Measurements from ENCODE around the gene KPNA6.
"Not testable (repeated sequence)": the region's sequence is repeated elsewhere in the genome, so short reads cannot be mapped to it uniquely, and the experiment has no call there.

KPNA6 gene

DNA sequence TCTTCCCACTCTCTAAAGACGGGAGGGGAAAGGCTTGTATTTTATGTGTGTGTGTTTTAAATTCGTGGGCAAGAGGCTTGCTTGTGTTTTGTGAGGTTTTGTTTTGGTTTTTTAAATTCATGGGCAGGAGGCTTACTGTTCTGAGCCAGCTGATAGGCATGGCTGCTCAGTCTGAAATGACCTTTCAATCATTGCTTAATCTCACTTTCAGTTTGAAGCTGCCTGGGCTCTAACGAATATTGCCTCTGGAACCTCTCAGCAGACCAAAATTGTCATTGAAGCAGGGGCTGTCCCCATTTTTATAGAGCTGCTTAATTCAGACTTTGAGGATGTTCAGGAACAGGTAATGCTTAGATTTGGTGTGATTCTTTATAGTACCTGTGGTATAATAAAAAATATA, 51.3 kb downstream of the KPNA6 start:
- Histone ChIP-seq H3K27ac (ENCODE audit: low read depth, low read length) (no peak overlapping the region), H3K36me3 (ENCODE audit: control insufficient read depth in 5 of 5, insufficient read depth in 5 of 5, low read length in 5 of 5) (peaks cover 47 to 90% (median 78%) of the 10 kb centered on the region in 5 donors), H3K4me1 (ENCODE audit: control insufficient read depth in 5 of 5, insufficient read depth in 5 of 5, low read length in 5 of 5) (no peaks in the 10 kb centered on the region), H3K9me3 (ENCODE audit: control insufficient read depth in 5 of 5, low read length in 5 of 5) (no peaks in the 10 kb centered on the region), H3K9ac (ENCODE audit: low read length in 5 of 5) (no peak overlapping the region), H3K27me3 (ENCODE audit: control insufficient read depth in 5 of 5, insufficient read depth in 4 of 5, low read length in 5 of 5) (no peaks in the 10 kb centered on the region), H3K4me3 (ENCODE audit: low read depth in 1 of 5, low read length in 5 of 5) (no peak overlapping the region)

DNA sequence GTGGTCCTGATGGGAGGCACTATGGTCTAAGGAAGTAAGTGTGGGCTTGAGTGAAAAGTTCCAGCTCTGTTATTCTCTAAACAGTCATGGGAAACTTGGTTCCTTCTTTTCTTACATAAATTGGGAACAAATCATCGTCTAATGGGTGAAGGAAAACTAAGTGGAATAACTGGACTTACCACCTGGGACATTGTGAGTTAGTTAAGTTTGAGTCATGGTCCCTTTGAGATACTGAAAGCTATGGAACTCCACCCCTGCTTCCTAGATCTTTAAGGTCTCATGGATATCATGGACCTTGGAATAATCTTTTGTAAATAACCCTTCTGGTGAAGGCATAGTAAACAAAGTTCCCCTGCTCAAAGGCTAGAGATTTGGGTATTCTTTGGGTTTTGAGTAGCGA, 55.5 kb downstream of the KPNA6 start:
- H3K4me3 ChIP-seq (ENCODE audit: low read depth in 1 of 5, low read length in 5 of 5): no peak overlapping the region
- H3K4me1 ChIP-seq (ENCODE audit: control insufficient read depth in 5 of 5, insufficient read depth in 5 of 5, low read length in 5 of 5): no peaks in the 10 kb centered on the region
- no peak overlapping the region for H3K27ac ChIP-seq (ENCODE audit: low read depth, low read length)
- no peak overlapping the region for H3K9ac ChIP-seq (ENCODE audit: low read length in 5 of 5)
- no peaks in the 10 kb centered on the region for H3K27me3 ChIP-seq (ENCODE audit: control insufficient read depth in 5 of 5, insufficient read depth in 4 of 5, low read length in 5 of 5)
- H3K9me3 ChIP-seq (ENCODE audit: control insufficient read depth in 5 of 5, low read length in 5 of 5): no peaks in the 10 kb centered on the region
- H3K36me3 ChIP-seq (ENCODE audit: control insufficient read depth in 5 of 5, insufficient read depth in 5 of 5, low read length in 5 of 5): peaks cover 35 to 86% (median 70%) of the 10 kb centered on the region in 5 donors

DNA sequence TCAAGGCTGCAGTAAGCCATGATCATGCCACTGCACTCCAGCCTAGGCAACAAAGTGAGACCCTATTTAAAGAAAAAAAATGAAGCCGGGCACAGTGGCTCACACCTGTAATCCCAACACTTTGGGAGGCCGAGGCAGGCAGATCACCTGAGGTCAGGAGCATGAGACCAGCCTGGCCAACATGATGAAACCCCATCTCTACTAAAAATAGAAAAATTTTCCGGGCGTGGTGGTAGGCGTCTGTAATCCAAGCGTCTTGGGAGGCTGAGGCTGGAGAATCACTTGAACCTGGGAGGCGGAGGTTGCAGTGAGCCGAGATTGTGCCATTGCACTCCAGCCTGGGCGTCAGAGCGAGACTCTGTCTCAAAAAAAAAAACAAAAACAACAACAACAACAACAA, 57.8 kb downstream of the KPNA6 start:
- H3K9ac ChIP-seq (ENCODE audit: low read length in 5 of 5); H3K4me3 ChIP-seq (ENCODE audit: low read depth in 1 of 5, low read length in 5 of 5); H3K27ac ChIP-seq (ENCODE audit: low read depth, low read length); H3K9me3 ChIP-seq (ENCODE audit: control insufficient read depth in 5 of 5, low read length in 5 of 5); H3K27me3 ChIP-seq (ENCODE audit: control insufficient read depth in 5 of 5, insufficient read depth in 4 of 5, low read length in 5 of 5); H3K4me1 ChIP-seq (ENCODE audit: control insufficient read depth in 5 of 5, insufficient read depth in 5 of 5, low read length in 5 of 5): not testable (repeated sequence)
- H3K36me3 ChIP-seq (ENCODE audit: control insufficient read depth in 5 of 5, insufficient read depth in 5 of 5, low read length in 5 of 5): peaks cover 36 to 83% (median 69%) of the 10 kb centered on the region in 5 donors

- Histone ChIP-seq H3K4me1 (ENCODE audit: control insufficient read depth in 5 of 5, insufficient read depth in 5 of 5, low read length in 5 of 5) (no peaks in the 10 kb centered on the region), H3K36me3 (ENCODE audit: control insufficient read depth in 5 of 5, insufficient read depth in 5 of 5, low read length in 5 of 5) (peaks cover 18 to 75% (median 62%) of the 10 kb centered on the region in 5 donors), H3K9me3 (ENCODE audit: control insufficient read depth in 5 of 5, low read length in 5 of 5) (no peaks in the 10 kb centered on the region), H3K27ac (ENCODE audit: low read depth, low read length) (no peak overlapping the region), H3K9ac (ENCODE audit: low read length in 5 of 5) (no peak overlapping the region), H3K27me3 (ENCODE audit: control insufficient read depth in 5 of 5, insufficient read depth in 4 of 5, low read length in 5 of 5) (no peaks in the 10 kb centered on the region), H3K4me3 (ENCODE audit: low read depth in 1 of 5, low read length in 5 of 5) (no peak overlapping the region)
Measured at GRCh38 chr1:32170991-32171390, 63.1 kb downstream of the KPNA6 start.

GRCh38 chr1:32172621-32173245, 64.9 kb downstream of the KPNA6 start:
- Histone ChIP-seq H3K36me3 (ENCODE audit: control insufficient read depth in 5 of 5, insufficient read depth in 5 of 5, low read length in 5 of 5) (peaks cover 11 to 61% (median 49%) of the 10 kb centered on the region in 5 donors), H3K27me3 (ENCODE audit: control insufficient read depth in 5 of 5, insufficient read depth in 4 of 5, low read length in 5 of 5) (no peaks in the 10 kb centered on the region), H3K4me1 (ENCODE audit: control insufficient read depth in 5 of 5, insufficient read depth in 5 of 5, low read length in 5 of 5) (no peaks in the 10 kb centered on the region), H3K9ac (ENCODE audit: low read length in 5 of 5) (no peak overlapping the region), H3K4me3 (ENCODE audit: low read depth in 1 of 5, low read length in 5 of 5) (no peak overlapping the region), H3K9me3 (ENCODE audit: control insufficient read depth in 5 of 5, low read length in 5 of 5) (no peaks in the 10 kb centered on the region), H3K27ac (ENCODE audit: low read depth, low read length) (no peak overlapping the region)

DNA sequence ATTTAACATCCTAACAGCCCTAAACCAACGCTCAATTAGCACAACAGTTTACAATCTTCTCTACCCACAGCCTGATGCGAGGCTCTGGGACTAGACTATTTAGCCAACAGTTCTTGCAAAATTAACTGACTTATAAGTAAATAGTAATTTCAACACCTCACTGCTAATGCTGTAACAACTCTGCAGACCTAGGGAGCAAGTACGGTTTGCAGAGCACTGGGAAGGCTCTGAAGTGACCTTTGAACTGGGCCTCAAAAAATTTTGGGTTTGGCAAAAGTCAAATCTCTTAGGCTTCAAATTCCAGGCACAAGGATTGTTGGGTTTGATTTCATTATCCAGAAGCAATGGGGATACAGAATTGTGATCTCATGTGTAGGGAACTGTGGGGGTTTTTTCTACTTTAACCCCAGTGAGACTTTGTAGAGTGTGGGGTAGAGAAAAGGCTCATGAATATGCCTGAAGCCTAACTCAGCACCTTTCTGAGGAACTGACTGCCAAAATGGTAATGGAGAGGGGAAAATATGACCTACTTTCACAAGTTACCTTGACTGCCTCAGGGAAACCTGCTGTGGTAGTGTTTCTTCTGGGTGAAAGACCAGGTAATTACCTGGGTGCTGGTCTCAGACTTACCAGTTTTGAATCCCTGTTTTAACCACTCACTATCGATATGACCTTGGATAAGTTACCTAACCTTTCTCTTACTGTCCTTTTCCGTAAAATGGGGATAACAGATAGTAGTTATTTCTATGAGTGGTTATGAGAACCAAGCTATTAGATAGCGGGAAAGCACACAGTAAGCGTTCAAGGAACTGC, 70.7 kb downstream of the KPNA6 start:
- H3K4me1 ChIP-seq (ENCODE audit: control insufficient read depth in 5 of 5, insufficient read depth in 5 of 5, low read length in 5 of 5): peaks cover 9 to 42% (median 37%) of the 10 kb centered on the region in 5 donors
- H3K9ac ChIP-seq (ENCODE audit: low read length in 5 of 5): peak overlapping the region; percentile 22 to 96 (median 79)
- H3K36me3 ChIP-seq (ENCODE audit: control insufficient read depth in 5 of 5, insufficient read depth in 5 of 5, low read length in 5 of 5): peaks cover 0 to 18% (median 8%) of the 10 kb centered on the region in 5 donors
- no peaks in the 10 kb centered on the region for H3K9me3 ChIP-seq (ENCODE audit: control insufficient read depth in 5 of 5, low read length in 5 of 5)
- peak overlapping the region; percentile 72 to 82 (median 74) for H3K4me3 ChIP-seq (ENCODE audit: low read depth in 1 of 5, low read length in 5 of 5)
- peak overlapping the region; percentile 99 for H3K27ac ChIP-seq (ENCODE audit: low read depth, low read length)
- no peaks in the 10 kb centered on the region for H3K27me3 ChIP-seq (ENCODE audit: control insufficient read depth in 5 of 5, insufficient read depth in 4 of 5, low read length in 5 of 5)

GRCh38 chr1:32179193-32179442, 71.3 kb downstream of the KPNA6 start:
- H3K36me3 ChIP-seq (ENCODE audit: control insufficient read depth in 5 of 5, insufficient read depth in 5 of 5, low read length in 5 of 5): peaks cover 0 to 17% (median 9%) of the 10 kb centered on the region in 5 donors
- no peaks in the 10 kb centered on the region for H3K27me3 ChIP-seq (ENCODE audit: control insufficient read depth in 5 of 5, insufficient read depth in 4 of 5, low read length in 5 of 5)
- H3K4me3 ChIP-seq (ENCODE audit: low read depth in 1 of 5, low read length in 5 of 5): peak overlapping the region; percentile 72 to 82 (median 74)
- peak overlapping the region; percentile 22 to 96 (median 79) for H3K9ac ChIP-seq (ENCODE audit: low read length in 5 of 5)
- peak overlapping the region; percentile 99 for H3K27ac ChIP-seq (ENCODE audit: low read depth, low read length)
- H3K9me3 ChIP-seq (ENCODE audit: control insufficient read depth in 5 of 5, low read length in 5 of 5): no peaks in the 10 kb centered on the region
- peaks cover 9 to 43% (median 40%) of the 10 kb centered on the region in 5 donors for H3K4me1 ChIP-seq (ENCODE audit: control insufficient read depth in 5 of 5, insufficient read depth in 5 of 5, low read length in 5 of 5)

DNA sequence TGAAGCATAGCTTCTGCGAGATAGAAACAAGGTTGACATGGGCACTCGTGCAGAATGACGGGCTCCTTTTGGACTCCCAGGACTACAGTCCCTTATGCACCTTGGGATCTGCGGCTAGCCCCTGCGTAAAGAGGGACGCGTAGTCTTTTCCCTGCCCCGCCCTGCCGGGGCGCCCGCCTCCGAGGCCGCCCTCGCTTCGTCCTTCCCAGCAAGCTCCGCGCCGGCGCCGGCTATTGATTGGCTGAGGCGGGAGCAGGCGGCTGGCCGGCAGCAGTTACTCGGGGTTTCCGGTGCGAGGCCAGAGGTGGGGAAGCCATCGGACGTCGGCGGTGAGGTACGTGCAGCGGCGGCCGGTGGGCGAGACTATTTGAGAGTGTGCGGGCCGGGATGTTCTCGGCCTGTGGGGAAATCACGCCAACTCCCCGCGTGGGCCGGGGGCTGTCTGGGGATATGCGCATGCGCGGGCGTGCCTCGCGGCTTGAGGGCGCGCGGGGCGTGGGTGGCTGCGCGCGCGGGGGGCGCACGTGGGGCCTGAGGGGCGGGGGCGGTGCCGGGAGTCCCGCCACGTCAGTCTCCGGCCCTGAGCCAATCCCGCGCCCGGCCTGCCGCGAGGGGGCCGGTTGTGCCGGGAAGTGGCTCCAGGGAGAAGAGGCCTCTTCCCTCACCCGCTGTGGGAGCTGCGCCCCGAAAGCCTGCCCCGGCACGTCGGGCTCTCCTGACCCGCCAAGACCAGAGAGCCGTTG, 71.8 kb downstream of the KPNA6 start, which contains the start of gene TXLNA:
TSS of gene TXLNA (plus strand) at position 233 of the 743 bp plus-strand sequence. CDS start 671 bp downstream, outside the sequence.
- Histone ChIP-seq H3K27ac (ENCODE audit: low read depth, low read length) (peak within 1 kb of the TSS; percentile 99), H3K27me3 (ENCODE audit: control insufficient read depth in 5 of 5, insufficient read depth in 4 of 5, low read length in 5 of 5) (no peaks in the 10 kb centered on the region), H3K4me1 (ENCODE audit: control insufficient read depth in 5 of 5, insufficient read depth in 5 of 5, low read length in 5 of 5) (peaks cover 9 to 48% (median 45%) of the 10 kb centered on the region in 5 donors), H3K9ac (ENCODE audit: low read length in 5 of 5) (peak within 1 kb of the TSS; percentile 32 to 97 (median 92)), H3K4me3 (ENCODE audit: low read depth in 1 of 5, low read length in 5 of 5) (peak within 1 kb of the TSS; percentile 72 to 82 (median 74)), H3K36me3 (ENCODE audit: control insufficient read depth in 5 of 5, insufficient read depth in 5 of 5, low read length in 5 of 5) (peaks cover under 1 to 22% (median 14%) of the 10 kb centered on the region in 5 donors), H3K9me3 (ENCODE audit: control insufficient read depth in 5 of 5, low read length in 5 of 5) (no peaks in the 10 kb centered on the region)

DNA sequence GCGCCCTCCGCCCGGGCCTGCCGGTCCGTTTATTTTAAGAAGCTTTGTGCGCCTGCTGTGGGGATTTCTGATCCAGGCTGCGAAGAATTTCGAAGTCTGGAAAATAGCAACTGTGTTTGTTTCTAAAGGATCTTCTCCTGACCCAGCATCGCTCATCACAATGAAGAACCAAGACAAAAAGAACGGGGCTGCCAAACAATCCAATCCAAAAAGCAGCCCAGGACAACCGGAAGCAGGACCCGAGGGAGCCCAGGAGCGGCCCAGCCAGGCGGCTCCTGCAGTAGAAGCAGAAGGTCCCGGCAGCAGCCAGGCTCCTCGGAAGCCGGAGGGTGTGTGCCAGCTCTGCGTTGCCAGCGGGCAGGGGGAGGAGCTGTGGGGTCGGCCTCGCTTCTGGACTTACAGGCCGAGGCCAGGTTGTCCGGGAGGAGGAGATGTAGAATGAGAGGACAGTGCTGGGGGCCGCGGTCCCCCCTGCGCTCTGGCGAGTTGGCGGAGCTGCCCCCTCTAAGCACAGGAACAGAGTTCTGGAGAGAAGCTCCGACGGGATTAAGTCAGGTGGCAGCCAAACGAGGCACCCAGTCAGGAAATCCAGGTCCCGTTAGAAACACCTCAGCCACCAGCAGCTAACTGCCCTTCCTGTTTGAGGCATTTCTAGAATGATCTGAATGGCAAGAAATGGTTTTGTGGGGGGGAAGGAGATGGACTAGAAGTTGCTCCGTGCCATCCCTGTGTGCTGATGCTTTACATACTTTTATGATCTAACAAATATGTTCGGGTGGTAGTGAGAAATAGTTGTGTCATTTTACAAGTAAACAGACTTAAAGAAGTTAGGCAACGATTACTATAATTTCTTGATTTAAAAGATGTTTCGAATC, 72.6 kb downstream of the KPNA6 start:
- Histone ChIP-seq H3K9ac (ENCODE audit: low read length in 5 of 5) (peak overlapping the region; percentile 32 to 97 (median 92)), H3K9me3 (ENCODE audit: control insufficient read depth in 5 of 5, low read length in 5 of 5) (no peaks in the 10 kb centered on the region), H3K27me3 (ENCODE audit: control insufficient read depth in 5 of 5, insufficient read depth in 4 of 5, low read length in 5 of 5) (no peaks in the 10 kb centered on the region), H3K36me3 (ENCODE audit: control insufficient read depth in 5 of 5, insufficient read depth in 5 of 5, low read length in 5 of 5) (peaks cover 5 to 27% (median 19%) of the 10 kb centered on the region in 5 donors), H3K4me1 (ENCODE audit: control insufficient read depth in 5 of 5, insufficient read depth in 5 of 5, low read length in 5 of 5) (peaks cover 9 to 53% (median 46%) of the 10 kb centered on the region in 5 donors), H3K4me3 (ENCODE audit: low read depth in 1 of 5, low read length in 5 of 5) (peak overlapping the region; percentile 72 to 82 (median 74)), H3K27ac (ENCODE audit: low read depth, low read length) (peak overlapping the region; percentile 99)
